Activated naive CD4-positive, alpha-beta T cell treated with anti-CD3 and anti-CD28 coated beads, Interleukin-2, amount 50 U/mL, for 24 hours (primary cell): ENCODE data around the gene CAVIN1.

Source experiments
- H3K27ac Mint-ChIP-seq: one replicate; pipeline ENCODE4 v1.8.0; 2021; ENCODE audit warnings: mild to moderate bottlenecking, mixed read lengths
- H3K27me3 Mint-ChIP-seq: one replicate; pipeline ENCODE4 v1.8.0; 2021; ENCODE audit warnings: mixed read lengths
- H3K36me3 Mint-ChIP-seq: one replicate; pipeline ENCODE4 v1.8.0; 2021; ENCODE audit warnings: mixed read lengths
- H3K4me1 Mint-ChIP-seq: one replicate; pipeline ENCODE4 v1.8.0; 2021; ENCODE audit warnings: mixed read lengths
- H3K4me3 Mint-ChIP-seq: one replicate; pipeline ENCODE4 v1.8.0; 2021; ENCODE audit warnings: mild to moderate bottlenecking, mixed read lengths
- H3K9me3 Mint-ChIP-seq: one replicate; pipeline ENCODE4 v1.8.0; 2021; ENCODE audit warnings: mixed read lengths

CAVIN1 gene

GRCh38 chr17:42354956-42355843 lies 67.9 kb downstream of the CAVIN1 start:
- H3K27ac Mint-ChIP-seq: peak overlapping the region; percentile 93
- no peaks in the 10 kb centered on the region for H3K27me3 Mint-ChIP-seq
- no peaks in the 10 kb centered on the region for H3K9me3 Mint-ChIP-seq
- H3K4me1 Mint-ChIP-seq: peaks cover 53% of the 10 kb centered on the region
- peak overlapping the region; percentile 31 for H3K4me3 Mint-ChIP-seq
- peaks cover 5% of the 10 kb centered on the region for H3K36me3 Mint-ChIP-seq
